Liver (tissue), 9 donors: ENCODE results near the gene LTO1. TPM values are rescaled to one million over a fixed set of nuclear protein-coding genes. Genes with fewer than 3 reads are reported as not detected.

ENCODE experiments used
- DNase-seq: peaks from one replicate; pipeline ENCODE4 v3.0.0-alpha.2; 2017; ENCODE audit warnings: low spot score
- H3K27ac ChIP-seq, 2 donors: one replicate each; pipeline ENCODE4 v1.7.0; 2013; ENCODE audit warnings: inconsistent platforms in 2 of 2, low read length in 2 of 2, control low read depth in 1 of 2, low read depth in 1 of 2, mild to moderate bottlenecking in 1 of 2
- H3K27me3 ChIP-seq, 4 donors: one replicate each; pipeline versions ENCODE4 v1.6.1 to v1.7.0; 2013; ENCODE audit warnings: low read length in 3 of 4, inconsistent platforms in 1 of 4, mild to moderate bottlenecking in 1 of 4, moderate library complexity in 1 of 4; ENCODE audit not compliant: control insufficient read depth in 4 of 4, insufficient read depth in 4 of 4
- H3K36me3 ChIP-seq, 4 donors: one replicate each; pipeline versions ENCODE4 v1.6.1 to v1.7.0; 2013; ENCODE audit warnings: low read length in 3 of 4, mild to moderate bottlenecking in 3 of 4, low read depth in 1 of 4, moderate library complexity in 1 of 4; ENCODE audit not compliant: control insufficient read depth in 4 of 4, insufficient read depth in 3 of 4
- H3K4me1 ChIP-seq, 4 donors: one replicate each; pipeline versions ENCODE4 v1.6.1 to v1.7.0; 2013; ENCODE audit warnings: low read length in 3 of 4, mild to moderate bottlenecking in 3 of 4, moderate library complexity in 1 of 4; ENCODE audit not compliant: control insufficient read depth in 4 of 4, insufficient read depth in 4 of 4
- H3K4me3 ChIP-seq, 3 donors: one replicate each; pipeline versions ENCODE4 v1.6.1 to v1.7.0; 2013; ENCODE audit warnings: low read length in 3 of 3, control low read depth in 1 of 3, low read depth in 1 of 3, mild to moderate bottlenecking in 1 of 3
- H3K9ac ChIP-seq, 2 donors: one replicate each; pipeline ENCODE4 v1.7.0; 2013; ENCODE audit warnings: low read length in 2 of 2, mild to moderate bottlenecking in 2 of 2, moderate library complexity in 2 of 2, control low read depth in 1 of 2, low read depth in 1 of 2
- H3K9me3 ChIP-seq, 4 donors: one replicate each; pipeline versions ENCODE4 v1.6.1 to v1.7.0; 2013; ENCODE audit warnings: low read length in 3 of 4; ENCODE audit not compliant: control insufficient read depth in 4 of 4
- EGR1 ChIP-seq, 2 donors: IDR thresholded peaks; 2 replicates each; pipeline ENCODE4 v1.6.1; 2016 to 2018; ENCODE audit warnings: antibody characterized with exemption in 2 of 2, low read depth in 2 of 2
- FOXA1 ChIP-seq: IDR thresholded peaks from 2 replicates; pipeline ENCODE4 v1.6.1; 2016; ENCODE audit warnings: antibody characterized with exemption
- FOXA2 ChIP-seq: IDR thresholded peaks from 2 replicates; pipeline ENCODE4 v1.6.1; 2016; ENCODE audit warnings: antibody characterized with exemption
- GABPA ChIP-seq, 2 donors: IDR thresholded peaks in 1 of 2; conservative IDR thresholded peaks in 1 of 2; 2 replicates each; pipeline ENCODE4 v1.6.1; 2016; ENCODE audit warnings: antibody characterized with exemption in 2 of 2, mild to moderate bottlenecking in 1 of 2, moderate library complexity in 1 of 2
- HNF4A ChIP-seq, 2 donors: conservative IDR thresholded peaks; 2 replicates each; pipeline ENCODE4 v1.6.1; 2016; ENCODE audit warnings: antibody characterized with exemption in 2 of 2, mild to moderate bottlenecking in 2 of 2
- JUND ChIP-seq, 2 donors: IDR thresholded peaks; 2 replicates each; pipeline ENCODE4 v1.6.1; 2016; ENCODE audit warnings: antibody characterized with exemption in 2 of 2
- RXRA ChIP-seq, 2 donors: IDR thresholded peaks; 2 replicates each; pipeline ENCODE4 v1.6.1; 2017 to 2018; ENCODE audit warnings: antibody characterized with exemption in 2 of 2, mild to moderate bottlenecking in 1 of 2
- TAF1 ChIP-seq: conservative IDR thresholded peaks from 2 replicates; pipeline ENCODE4 v1.6.1; 2016; ENCODE audit warnings: antibody characterized with exemption, mild to moderate bottlenecking
- YY1 ChIP-seq: IDR thresholded peaks from 2 replicates; pipeline ENCODE4 v1.6.1; 2016; ENCODE audit warnings: antibody characterized with exemption, mild to moderate bottlenecking
- WGBS: extraction: QIAGEN DNeasy Blood & Tissue Kit; methylation state at CpG from one replicate; pipeline ENCODE4 v1.1.7; 2013; 5-methylcytosine and 5-hydroxymethylcytosine counted together
- polyA plus RNA-seq, 2 donors: library from polyadenylated mRNA; stranded (reverse) in 1 of 2; unstranded in 1 of 2; fragments of 200-250 nt in 1 of 2; fragments of >200 nt in 1 of 2; fragmentation: Nextera tagmentation in 1 of 2; extraction: Ambion mirVana in 1 of 2; gene quantifications; one replicate each; pipeline versions ENCODE4 v1.2.1 to v1.2.3, GENCODE V29; 2013 to 2015
- total RNA-seq, 2 donors: library from RNA; depleted of rRNA; stranded (reverse); fragments of >200 nt; gene quantifications; one replicate each; pipeline ENCODE4 v1.2.3, GENCODE V29; 2014
- TF ChIP-seq, protein P1 (sequence below): fragments of 150-350 bp; IDR thresholded peaks from 2 replicates; pipeline ENCODE4 v1.5.1; 2017; ENCODE audit warnings: improper control_type of control experiment, low read depth, low read length; ENCODE audit not compliant: missing input control
- TF ChIP-seq, protein P2 (sequence below): IDR thresholded peaks from 2 replicates; pipeline ENCODE4 v1.6.1; 2016; ENCODE audit warnings: antibody characterized with exemption, mild to moderate bottlenecking
- TF ChIP-seq, protein P3 (sequence below): IDR thresholded peaks from 2 replicates; pipeline ENCODE4 v1.6.1; 2016; ENCODE audit warnings: antibody characterized with exemption
- TF ChIP-seq, protein P4 (sequence below): IDR thresholded peaks from 2 replicates; pipeline ENCODE4 v1.6.1; 2016; ENCODE audit warnings: antibody characterized with exemption
- donor health status: healthy.
- donor health status: healthy.
- donor health status: healthy.
- donor health status: healthy.
- donor health status: healthy.

The LTO1 gene
- total and polyA plus RNA-seq, 4 donors = 4.9 to 12.3 (median 7.3) TPM

DNA sequence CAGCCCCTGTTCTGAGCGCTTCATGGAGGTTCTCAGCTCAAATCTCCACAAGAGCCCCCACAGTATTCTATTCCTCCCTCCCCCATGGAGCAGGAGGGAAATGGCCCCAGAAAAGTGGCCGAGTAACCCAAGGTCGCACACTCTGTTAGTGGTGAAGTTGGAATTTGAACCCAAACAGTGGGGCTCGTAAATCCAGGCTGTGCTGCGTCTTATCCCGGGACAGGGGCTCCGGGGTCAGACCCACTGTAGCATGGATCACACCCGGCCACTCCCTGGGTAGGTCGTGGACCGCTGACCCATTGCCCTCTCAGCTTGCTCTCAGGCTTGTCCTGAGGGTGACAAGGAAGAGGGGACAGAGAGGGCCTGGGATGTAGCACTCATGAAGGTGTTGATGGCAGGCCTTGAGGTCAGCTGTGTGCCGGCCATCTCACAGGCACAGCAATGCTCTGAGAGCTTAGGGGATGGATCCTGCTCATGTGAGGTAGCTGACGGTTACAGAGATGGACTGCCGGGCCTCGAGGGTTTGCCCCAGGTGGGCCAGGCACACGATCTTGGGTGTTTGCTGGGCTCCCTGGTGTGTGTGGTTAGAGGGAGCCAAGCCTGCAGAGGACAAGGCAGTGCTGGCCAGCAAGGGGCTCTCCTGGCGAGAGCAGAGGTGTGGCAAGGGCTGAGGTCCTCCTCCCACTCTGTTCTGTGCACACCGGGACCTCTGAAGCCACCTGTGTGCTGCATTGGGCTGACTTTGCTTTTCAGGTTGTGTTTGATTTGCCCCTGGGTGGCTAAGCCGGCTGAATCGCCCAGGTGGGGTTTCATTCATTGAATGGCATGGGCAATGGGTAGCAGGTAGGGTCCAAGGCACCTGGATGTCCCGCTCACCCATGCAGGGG is 31.0 kb upstream of the LTO1 start:
- Histone ChIP-seq H3K4me3 (no peak overlapping the region), H3K27me3 (peaks cover 0 to 16% (median 3%) of the 10 kb centered on the region in 4 donors), H3K36me3 (no peaks in the 10 kb centered on the region), H3K9ac (no peak overlapping the region), H3K4me1 (peaks cover 1 to 15% (median 6%) of the 10 kb centered on the region in 4 donors), H3K27ac (no peak overlapping the region), H3K9me3 (no peaks in the 10 kb centered on the region)
- TF ChIP-seq HNF4A (conservative IDR thresholded peaks at IDR 0.05) = peak in 1 of 2 donors; percentile 15
- no peak for TF ChIP-seq TAF1
- TF ChIP-seq, protein P1, sequence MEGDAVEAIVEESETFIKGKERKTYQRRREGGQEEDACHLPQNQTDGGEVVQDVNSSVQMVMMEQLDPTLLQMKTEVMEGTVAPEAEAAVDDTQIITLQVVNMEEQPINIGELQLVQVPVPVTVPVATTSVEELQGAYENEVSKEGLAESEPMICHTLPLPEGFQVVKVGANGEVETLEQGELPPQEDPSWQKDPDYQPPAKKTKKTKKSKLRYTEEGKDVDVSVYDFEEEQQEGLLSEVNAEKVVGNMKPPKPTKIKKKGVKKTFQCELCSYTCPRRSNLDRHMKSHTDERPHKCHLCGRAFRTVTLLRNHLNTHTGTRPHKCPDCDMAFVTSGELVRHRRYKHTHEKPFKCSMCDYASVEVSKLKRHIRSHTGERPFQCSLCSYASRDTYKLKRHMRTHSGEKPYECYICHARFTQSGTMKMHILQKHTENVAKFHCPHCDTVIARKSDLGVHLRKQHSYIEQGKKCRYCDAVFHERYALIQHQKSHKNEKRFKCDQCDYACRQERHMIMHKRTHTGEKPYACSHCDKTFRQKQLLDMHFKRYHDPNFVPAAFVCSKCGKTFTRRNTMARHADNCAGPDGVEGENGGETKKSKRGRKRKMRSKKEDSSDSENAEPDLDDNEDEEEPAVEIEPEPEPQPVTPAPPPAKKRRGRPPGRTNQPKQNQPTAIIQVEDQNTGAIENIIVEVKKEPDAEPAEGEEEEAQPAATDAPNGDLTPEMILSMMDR = no peak
- TF ChIP-seq FOXA1 = no peak
- no peak for TF ChIP-seq FOXA2
- DNase-seq = no peak
- WGBS = 54% methylated on average over 20 of the region's 20 CpGs

DNA sequence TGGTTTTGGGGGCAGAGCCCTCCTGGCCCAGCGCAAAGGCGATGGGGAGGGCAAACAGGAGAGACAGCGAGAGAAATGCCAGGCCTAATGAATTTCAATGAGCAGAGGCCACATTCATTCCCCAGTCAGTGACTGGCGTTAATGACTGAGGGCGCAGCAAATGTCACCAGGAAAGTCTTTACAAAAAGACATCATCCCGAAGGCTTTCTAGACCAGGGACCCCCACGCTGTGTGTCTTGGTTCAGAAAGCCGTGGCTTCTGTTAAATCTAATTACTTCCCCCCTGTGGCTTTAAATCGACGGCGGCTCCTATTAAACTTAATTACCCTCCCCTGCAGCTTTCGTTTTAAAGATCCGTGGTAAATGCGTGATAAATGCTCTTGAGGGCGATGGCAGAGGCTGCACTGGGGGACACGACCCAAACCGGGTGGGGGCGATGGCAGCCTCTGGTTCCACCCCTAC is 30.2 kb upstream of the LTO1 start:
- Histone ChIP-seq H3K4me3 (no peak overlapping the region), H3K27ac (no peak overlapping the region), H3K9ac (no peak overlapping the region), H3K4me1 (peaks cover 4 to 22% (median 12%) of the 10 kb centered on the region in 4 donors), H3K36me3 (no peaks in the 10 kb centered on the region), H3K27me3 (peaks cover 0 to 16% (median 3%) of the 10 kb centered on the region in 4 donors), H3K9me3 (no peaks in the 10 kb centered on the region)
- no peak for DNase-seq
- WGBS = 32% methylated on average over 18 of the region's 18 CpGs
- TF ChIP-seq EGR1 (IDR thresholded peaks at IDR 0.05; ENCODE audit: low read depth in 2 of 2) (no peak), HNF4A (conservative IDR thresholded peaks at IDR 0.05) (no peak), YY1 (no peak), JUND (IDR thresholded peaks at IDR 0.05) (no peak), FOXA2 (no peak), FOXA1 (no peak), RXRA (IDR thresholded peaks at IDR 0.05) (no peak), GABPA (IDR thresholded peaks at IDR 0.05 in 1 of 2, conservative IDR thresholded peaks at IDR 0.05 in 1 of 2) (no peak)
- TF ChIP-seq, protein P2, sequence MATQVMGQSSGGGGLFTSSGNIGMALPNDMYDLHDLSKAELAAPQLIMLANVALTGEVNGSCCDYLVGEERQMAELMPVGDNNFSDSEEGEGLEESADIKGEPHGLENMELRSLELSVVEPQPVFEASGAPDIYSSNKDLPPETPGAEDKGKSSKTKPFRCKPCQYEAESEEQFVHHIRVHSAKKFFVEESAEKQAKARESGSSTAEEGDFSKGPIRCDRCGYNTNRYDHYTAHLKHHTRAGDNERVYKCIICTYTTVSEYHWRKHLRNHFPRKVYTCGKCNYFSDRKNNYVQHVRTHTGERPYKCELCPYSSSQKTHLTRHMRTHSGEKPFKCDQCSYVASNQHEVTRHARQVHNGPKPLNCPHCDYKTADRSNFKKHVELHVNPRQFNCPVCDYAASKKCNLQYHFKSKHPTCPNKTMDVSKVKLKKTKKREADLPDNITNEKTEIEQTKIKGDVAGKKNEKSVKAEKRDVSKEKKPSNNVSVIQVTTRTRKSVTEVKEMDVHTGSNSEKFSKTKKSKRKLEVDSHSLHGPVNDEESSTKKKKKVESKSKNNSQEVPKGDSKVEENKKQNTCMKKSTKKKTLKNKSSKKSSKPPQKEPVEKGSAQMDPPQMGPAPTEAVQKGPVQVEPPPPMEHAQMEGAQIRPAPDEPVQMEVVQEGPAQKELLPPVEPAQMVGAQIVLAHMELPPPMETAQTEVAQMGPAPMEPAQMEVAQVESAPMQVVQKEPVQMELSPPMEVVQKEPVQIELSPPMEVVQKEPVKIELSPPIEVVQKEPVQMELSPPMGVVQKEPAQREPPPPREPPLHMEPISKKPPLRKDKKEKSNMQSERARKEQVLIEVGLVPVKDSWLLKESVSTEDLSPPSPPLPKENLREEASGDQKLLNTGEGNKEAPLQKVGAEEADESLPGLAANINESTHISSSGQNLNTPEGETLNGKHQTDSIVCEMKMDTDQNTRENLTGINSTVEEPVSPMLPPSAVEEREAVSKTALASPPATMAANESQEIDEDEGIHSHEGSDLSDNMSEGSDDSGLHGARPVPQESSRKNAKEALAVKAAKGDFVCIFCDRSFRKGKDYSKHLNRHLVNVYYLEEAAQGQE = no peak
- TF ChIP-seq, protein P3, sequence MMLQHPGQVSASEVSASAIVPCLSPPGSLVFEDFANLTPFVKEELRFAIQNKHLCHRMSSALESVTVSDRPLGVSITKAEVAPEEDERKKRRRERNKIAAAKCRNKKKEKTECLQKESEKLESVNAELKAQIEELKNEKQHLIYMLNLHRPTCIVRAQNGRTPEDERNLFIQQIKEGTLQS = no peak
- TF ChIP-seq, protein P4, sequence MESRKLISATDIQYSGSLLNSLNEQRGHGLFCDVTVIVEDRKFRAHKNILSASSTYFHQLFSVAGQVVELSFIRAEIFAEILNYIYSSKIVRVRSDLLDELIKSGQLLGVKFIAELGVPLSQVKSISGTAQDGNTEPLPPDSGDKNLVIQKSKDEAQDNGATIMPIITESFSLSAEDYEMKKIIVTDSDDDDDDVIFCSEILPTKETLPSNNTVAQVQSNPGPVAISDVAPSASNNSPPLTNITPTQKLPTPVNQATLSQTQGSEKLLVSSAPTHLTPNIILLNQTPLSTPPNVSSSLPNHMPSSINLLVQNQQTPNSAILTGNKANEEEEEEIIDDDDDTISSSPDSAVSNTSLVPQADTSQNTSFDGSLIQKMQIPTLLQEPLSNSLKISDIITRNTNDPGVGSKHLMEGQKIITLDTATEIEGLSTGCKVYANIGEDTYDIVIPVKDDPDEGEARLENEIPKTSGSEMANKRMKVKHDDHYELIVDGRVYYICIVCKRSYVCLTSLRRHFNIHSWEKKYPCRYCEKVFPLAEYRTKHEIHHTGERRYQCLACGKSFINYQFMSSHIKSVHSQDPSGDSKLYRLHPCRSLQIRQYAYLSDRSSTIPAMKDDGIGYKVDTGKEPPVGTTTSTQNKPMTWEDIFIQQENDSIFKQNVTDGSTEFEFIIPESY = no peak
- TF ChIP-seq, protein P1 = no peak
